ENCODE measurements around the gene NFAM1.

- TF ChIP-seq EZH2 (IDR thresholded peaks at IDR 0.05; ENCODE audit: insufficient read depth, poor library complexity, severe bottlenecking) = no peak
- no peak for TF ChIP-seq EZH2phosphoT487 (IDR thresholded peaks at IDR 0.05; ENCODE audit: insufficient read depth, low read depth)
These were observed 93.7 kb downstream of the NFAM1 start for GRCh38 chr22:42338479-42338878.
